ENCODE data around the gene CLTB. TPM values are rescaled to one million over a fixed set of nuclear protein-coding genes. Genes with fewer than 3 reads are reported as not detected.

CLTB gene
- polyA plus RNA-seq, 1 donor: 137 TPM

DNA sequence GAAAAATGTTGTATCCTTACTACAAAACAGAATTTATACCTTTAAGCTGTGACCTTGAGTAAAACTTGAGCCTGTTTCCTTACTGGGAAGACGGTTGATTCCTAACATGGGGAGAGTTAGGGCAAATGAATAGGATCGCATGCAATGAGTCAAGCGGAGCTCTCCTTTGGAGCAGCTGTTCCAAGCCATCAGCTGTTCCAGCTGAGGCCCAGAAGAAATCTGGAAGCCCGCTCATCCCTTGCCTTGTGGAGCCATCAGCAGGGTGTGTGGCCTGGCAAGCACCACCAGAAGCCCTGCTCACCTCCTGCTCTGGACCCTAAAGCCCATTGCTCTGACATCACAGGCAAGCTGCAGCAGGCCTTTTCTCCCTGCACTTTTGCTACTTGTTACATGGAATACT, 62.8 kb downstream of the CLTB start:
- DNase-seq: no peak
- WGBS (ENCODE audit: insufficient coverage, low lambda C conversion rate): no CpG with 5 or more reads among the region's 4 CpGs
- Histone ChIP-seq H3K4me3 (ENCODE audit: low read length) (no peak overlapping the region), H3K4me1 (ENCODE audit: control insufficient read depth, insufficient read depth, low read length) (no peaks in the 10 kb centered on the region), H3K36me3 (ENCODE audit: control insufficient read depth, insufficient read depth, low read length) (peaks cover 77% of the 10 kb centered on the region), H3K27me3 (ENCODE audit: control insufficient read depth, insufficient read depth, low read length) (no peaks in the 10 kb centered on the region), H3K9me3 (ENCODE audit: control insufficient read depth, low read depth, low read length) (no peaks in the 10 kb centered on the region), H3K27ac (ENCODE audit: low read length) (no peak overlapping the region)

DNA sequence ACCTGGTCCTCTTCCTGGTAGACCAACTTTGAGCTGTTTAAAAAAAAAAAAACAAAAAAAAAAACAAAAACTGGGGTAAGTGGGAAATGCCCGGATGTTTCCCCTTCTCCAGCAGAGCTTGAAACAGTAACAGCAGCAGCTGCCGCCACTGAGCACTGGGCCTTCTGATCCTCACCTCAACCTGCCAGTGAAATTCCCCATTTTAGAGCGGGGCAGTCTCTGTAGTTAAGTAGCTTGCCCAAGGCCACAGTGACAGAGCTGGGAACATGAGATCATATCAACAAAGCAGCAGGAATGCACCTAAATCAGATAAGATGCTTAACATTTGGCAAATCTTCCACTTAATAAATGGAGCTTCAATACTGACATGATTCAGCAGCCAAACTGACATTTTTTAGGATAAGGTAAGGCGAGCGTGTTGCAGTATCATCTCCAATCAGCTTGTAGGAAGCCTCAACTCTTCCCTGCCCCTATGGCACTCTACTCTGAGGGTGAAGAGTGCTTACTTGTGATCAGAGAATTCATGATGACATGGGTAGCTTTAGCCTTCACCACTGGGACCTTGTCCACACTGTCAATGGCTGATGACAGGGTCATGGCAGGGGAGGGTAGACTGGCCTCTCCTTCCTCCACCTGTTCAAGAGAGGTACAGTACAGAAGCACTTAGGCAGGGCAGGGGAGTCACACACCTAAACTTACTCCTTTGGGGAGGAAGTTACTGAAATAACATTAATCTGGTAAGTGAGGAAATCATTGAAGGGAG, 64.0 kb downstream of the CLTB start:
- WGBS (ENCODE audit: insufficient coverage, low lambda C conversion rate): no CpG with 5 or more reads among the region's 5 CpGs
- no peak for DNase-seq
- no peaks in the 10 kb centered on the region for H3K27me3 ChIP-seq (ENCODE audit: control insufficient read depth, insufficient read depth, low read length)
- H3K4me1 ChIP-seq (ENCODE audit: control insufficient read depth, insufficient read depth, low read length): no peaks in the 10 kb centered on the region
- peaks cover 85% of the 10 kb centered on the region for H3K36me3 ChIP-seq (ENCODE audit: control insufficient read depth, insufficient read depth, low read length)
- no peak overlapping the region for H3K27ac ChIP-seq (ENCODE audit: low read length)
- H3K9me3 ChIP-seq (ENCODE audit: control insufficient read depth, low read depth, low read length): no peaks in the 10 kb centered on the region
- no peak overlapping the region for H3K4me3 ChIP-seq (ENCODE audit: low read length)

DNA sequence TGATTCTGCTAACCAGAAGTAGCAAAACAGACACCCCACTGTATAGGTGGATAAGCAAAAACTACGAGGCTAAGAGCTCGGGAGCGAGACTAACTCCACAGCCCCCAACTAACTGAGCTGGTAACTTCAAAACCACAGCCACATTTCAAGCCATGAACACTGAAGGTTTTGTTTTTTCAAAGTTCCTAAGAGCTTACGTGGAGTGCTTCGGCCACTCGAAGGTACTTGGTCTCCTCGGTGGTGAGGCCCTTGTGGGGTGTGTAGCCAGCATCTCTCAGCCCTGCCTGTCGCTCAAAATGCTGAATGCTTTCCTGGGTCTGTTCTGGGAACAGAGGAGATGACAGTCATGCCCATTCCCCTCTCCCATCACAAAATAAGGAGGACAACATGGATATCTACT, 65.9 kb downstream of the CLTB start:
- Histone ChIP-seq H3K9me3 (ENCODE audit: control insufficient read depth, low read depth, low read length) (no peaks in the 10 kb centered on the region), H3K4me3 (ENCODE audit: low read length) (no peak overlapping the region), H3K4me1 (ENCODE audit: control insufficient read depth, insufficient read depth, low read length) (no peaks in the 10 kb centered on the region), H3K27me3 (ENCODE audit: control insufficient read depth, insufficient read depth, low read length) (no peaks in the 10 kb centered on the region), H3K36me3 (ENCODE audit: control insufficient read depth, insufficient read depth, low read length) (peaks cover 88% of the 10 kb centered on the region), H3K27ac (ENCODE audit: low read length) (no peak overlapping the region)
- no CpG with 5 or more reads among the region's 8 CpGs for WGBS (ENCODE audit: insufficient coverage, low lambda C conversion rate)
- DNase-seq: no peak

DNA sequence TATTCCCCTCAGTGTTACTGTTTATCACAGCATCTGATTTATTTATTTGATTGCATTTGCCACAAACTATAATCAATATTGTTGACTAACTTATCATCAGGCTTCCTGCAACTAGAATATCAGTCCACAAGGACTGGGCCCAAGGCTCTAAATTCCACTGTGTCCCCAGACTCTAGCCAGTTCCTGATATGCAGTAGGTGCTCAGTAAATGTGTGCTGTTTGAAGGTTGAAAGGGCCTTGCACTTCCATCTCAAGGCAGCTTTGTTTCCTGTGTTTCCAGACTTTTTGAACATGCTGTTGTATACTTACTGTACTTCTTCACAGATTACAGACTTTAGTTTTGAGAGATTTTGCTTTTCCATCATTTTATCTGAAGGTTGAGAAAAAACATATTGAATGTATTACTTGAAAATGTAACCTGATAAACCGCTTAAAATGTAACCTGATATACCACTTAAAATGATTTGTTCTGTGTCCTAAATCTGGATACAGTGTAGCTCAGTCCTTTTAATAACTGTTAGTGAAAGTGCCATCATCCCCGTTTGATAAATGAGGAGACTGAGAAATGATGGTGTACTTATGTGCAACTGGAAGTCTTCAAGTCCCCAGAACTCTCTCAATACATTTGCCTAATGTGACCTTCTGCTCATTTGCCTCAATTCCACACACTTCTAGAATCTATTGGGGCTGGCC, 73.4 kb downstream of the CLTB start:
- peaks cover 39% of the 10 kb centered on the region for H3K36me3 ChIP-seq (ENCODE audit: control insufficient read depth, insufficient read depth, low read length)
- no peak overlapping the region for H3K4me3 ChIP-seq (ENCODE audit: low read length)
- peak overlapping the region; percentile 84 for H3K27ac ChIP-seq (ENCODE audit: low read length)
- no peaks in the 10 kb centered on the region for H3K9me3 ChIP-seq (ENCODE audit: control insufficient read depth, low read depth, low read length)
- no peaks in the 10 kb centered on the region for H3K27me3 ChIP-seq (ENCODE audit: control insufficient read depth, insufficient read depth, low read length)
- WGBS (ENCODE audit: insufficient coverage, low lambda C conversion rate): 60% methylated on average over 1 of the region's 2 CpGs
- DNase-seq: no peak
- H3K4me1 ChIP-seq (ENCODE audit: control insufficient read depth, insufficient read depth, low read length): peaks cover 29% of the 10 kb centered on the region

Other genes starting within 250 kb of the CLTB start
- 14.7 TPM for gene SIMC1, start 178.1 kb downstream of the CLTB start, polyA plus RNA-seq
- gene KIAA1191, start 54.8 kb downstream of the CLTB start, polyA plus RNA-seq: 116 TPM
- gene ARL10, start 51.1 kb downstream of the CLTB start, polyA plus RNA-seq: 6.5 TPM
- gene NOP16, start 27.9 kb downstream of the CLTB start, polyA plus RNA-seq: 27.6 TPM
- 133 TPM for gene HIGD2A, start 27.8 kb downstream of the CLTB start, polyA plus RNA-seq
- gene FAF2, start 31.8 kb upstream of the CLTB start, polyA plus RNA-seq: 50.9 TPM
- 56.3 TPM for gene RNF44, start 120.9 kb upstream of the CLTB start, polyA plus RNA-seq
- 247 TPM for gene CDHR2, start 132.8 kb upstream of the CLTB start, polyA plus RNA-seq
- 7.0 TPM for gene GPRIN1, start 193.6 kb upstream of the CLTB start, polyA plus RNA-seq
- gene SNCB, start 214.0 kb upstream of the CLTB start, polyA plus RNA-seq: 0.39 TPM
- not detected for gene EIF4E1B, start 214.1 kb upstream of the CLTB start, polyA plus RNA-seq
- gene TSPAN17, start 230.9 kb upstream of the CLTB start, polyA plus RNA-seq: 25.7 TPM

Measured in large intestine (tissue), 3 donors.